Myocyte (in vitro differentiated cells): ENCODE data around the gene SMAD2. TPM values are rescaled to one million over a fixed set of nuclear protein-coding genes. Genes with fewer than 3 reads are reported as not detected.

Experiments used
- DNase-seq: peaks from one replicate; pipeline ENCODE4 v3.0.0-alpha.2; 2012; ENCODE audit warnings: low read depth
- total RNA-seq: library from RNA; depleted of rRNA; stranded (reverse); fragments of >200 nt; gene quantifications from 2 replicates; pipeline ENCODE4 v1.2.3, GENCODE V29; 2014

Gene SMAD2
- total RNA-seq, 1 donor from 2014 or later = 90.4 TPM

DNA sequence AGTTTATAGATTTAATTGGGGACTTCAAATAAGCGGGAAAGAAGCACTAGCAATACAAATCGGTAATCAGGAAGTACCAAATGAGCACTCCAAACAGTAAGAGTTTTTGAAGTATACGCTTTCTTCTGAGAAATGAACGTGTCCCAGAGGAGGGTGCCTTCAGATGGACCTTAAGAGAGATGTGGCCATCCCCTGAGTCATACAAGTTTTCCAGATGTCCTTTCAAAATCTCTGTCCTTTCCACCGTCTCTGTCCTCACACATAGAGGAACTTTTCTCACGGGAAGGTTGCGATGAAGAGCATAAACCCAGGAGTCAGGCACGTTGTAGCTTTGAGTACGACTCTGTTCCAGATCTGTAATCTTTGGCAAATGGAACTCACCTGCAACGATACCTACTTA lies 1.7 kb upstream of the SMAD2 start:
- no peak for DNase-seq

- peak; percentile 30 for DNase-seq
These were observed 1.3 kb upstream of the SMAD2 start for GRCh38 chr18:47931718-47932103.

DNA sequence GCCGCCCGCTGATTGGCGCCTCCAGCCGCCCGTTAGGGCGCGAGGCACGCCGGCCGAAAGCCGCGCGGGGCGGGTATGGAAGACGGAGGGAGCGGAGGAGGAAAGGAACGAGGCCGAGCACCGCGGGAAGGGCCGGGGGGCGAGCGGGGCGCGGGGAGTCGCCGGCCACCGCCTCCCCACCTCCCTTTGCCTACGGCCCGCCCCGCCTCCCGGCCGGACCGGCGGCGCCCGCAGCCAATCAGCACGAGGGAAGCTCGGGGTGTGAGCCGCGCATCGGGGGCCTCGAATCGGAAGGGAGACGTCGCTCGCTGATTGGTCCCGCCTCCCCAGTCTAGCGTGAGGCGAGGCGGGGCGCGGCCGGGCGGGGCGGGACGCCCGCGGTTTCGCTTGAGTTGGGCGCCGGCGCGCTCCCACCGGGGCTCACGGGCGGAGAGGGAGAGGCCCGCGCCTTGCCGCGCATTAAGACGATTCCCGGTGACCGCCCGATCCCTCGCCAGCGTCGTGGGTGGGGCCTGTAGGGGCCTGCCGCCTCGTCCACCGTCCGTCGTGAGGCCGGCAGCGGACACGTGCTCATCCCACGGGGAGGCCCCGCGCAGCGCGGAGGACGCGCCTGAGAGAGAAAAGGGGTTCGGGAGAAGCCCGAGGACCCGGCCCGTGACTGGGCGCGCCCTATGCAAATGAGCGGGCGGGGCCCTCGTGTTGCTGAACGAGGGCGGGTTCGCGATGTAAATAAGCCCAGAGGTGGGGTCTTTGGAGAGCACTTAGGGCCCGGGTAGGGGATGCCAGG lies 665 bp upstream of the SMAD2 start:
- DNase-seq = peak; percentile 97

GRCh38 chr18:47929681-47930198 lies 719 bp downstream of the SMAD2 start:
- no peak for DNase-seq

- no peak for DNase-seq
These were observed 2.0 kb downstream of the SMAD2 start for GRCh38 chr18:47928466-47928865.

GRCh38 chr18:47926101-47926850 lies 4.2 kb downstream of the SMAD2 start:
- DNase-seq = no peak

GRCh38 chr18:47919916-47920315 lies 10.5 kb downstream of the SMAD2 start:
- DNase-seq = no peak

GRCh38 chr18:47917923-47918610 lies 12.4 kb downstream of the SMAD2 start:
- no peak for DNase-seq

DNA sequence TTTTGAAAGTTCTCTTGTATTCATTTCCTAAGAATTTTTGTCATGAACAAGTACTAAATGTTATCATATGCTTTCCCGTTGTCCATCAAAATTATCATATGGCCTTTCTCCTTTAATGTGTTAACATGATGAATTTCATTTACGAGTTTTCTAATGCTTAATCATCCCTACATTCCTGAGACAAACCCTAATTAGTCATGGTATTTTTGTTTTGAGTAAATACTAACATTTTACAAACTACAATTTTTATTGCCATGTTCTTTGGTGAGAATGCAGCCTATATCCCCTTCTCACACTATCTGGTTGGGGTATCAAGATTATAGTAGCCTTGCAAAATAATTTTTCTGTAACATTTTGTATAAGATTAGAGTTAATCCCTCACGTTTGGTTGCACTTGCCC lies 14.5 kb downstream of the SMAD2 start:
- DNase-seq = no peak

GRCh38 chr18:47915229-47915628 lies 15.2 kb downstream of the SMAD2 start:
- DNase-seq = no peak

DNA sequence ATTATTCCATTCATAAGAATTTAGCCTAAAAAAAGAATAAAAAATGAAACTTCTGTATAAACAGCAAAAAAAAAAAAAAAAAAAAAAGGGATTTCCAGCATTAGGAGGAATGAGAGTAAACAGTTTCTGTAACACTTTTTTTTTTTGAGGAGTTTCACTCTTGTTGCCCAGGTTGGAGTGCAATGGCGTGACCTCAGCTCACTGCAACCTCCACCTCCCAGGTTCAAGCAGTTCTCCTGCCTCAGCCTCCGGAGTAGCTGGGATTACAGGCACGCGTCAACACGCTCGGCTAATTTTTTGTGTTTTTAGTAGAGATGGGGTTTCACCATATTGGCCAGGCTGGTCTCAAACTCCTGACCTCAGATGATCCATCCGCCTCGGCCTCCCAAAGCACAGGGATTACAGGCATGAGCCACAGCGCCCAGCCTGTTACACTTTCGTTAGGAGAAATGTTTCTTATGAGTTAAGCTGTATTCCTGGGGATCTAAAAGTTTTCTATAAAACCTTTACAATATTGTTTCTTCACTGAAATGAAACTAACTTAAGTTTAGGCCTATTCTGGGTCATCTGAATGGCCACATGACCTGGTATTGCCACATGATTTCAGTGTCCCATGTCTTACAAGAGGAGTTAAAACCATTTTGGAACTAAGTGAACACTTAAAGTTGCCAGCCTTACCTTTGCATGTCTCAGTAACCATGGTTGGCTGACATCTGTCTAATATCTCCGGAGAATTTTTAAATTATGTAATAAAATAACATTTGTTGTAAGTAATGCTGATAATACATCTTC lies 17.5 kb downstream of the SMAD2 start:
- DNase-seq = no peak

DNA sequence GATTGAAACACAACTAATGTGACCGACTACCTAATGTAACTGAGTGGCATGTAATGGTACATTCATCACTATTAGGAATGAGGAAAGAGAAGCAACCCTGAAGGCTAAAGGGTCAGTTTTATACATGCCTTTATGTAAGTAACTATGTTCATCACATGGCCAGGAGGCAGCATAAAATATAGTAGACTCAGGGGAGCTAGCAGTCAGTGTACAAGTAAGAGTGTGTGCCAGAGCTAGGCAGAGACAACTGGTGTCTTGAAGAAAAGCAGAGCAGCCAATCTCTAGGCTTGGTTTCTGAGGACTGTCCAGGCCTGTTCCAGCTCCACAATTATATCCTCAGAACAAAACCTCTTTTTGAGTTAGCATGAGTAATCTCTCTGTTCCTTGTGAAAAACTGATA lies 18.1 kb downstream of the SMAD2 start:
- peak; percentile 39 for DNase-seq

DNA sequence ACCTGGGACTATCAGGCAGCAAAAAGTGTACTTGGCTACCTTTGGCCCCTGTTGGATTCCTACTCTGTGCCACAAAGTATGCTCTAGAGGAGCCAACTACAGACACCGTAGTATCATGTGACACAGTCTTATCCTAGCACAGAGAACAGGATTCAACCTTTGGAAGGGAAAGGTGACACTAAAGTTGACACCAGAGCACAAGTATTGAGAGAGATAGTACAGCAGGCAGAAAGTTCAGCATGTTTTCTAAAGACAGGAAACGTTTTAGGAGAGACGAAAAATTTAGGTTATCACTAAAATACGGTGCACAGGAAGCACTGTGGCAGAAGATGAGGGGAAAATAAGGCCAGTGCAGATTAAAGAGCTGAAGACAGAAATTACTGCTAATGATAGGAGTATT lies 18.6 kb downstream of the SMAD2 start:
- DNase-seq = no peak

GRCh38 chr18:47909484-47909883 lies 21.0 kb downstream of the SMAD2 start:
- no peak for DNase-seq

- no peak for DNase-seq
These were observed 21.9 kb downstream of the SMAD2 start for GRCh38 chr18:47908592-47908991.

DNA sequence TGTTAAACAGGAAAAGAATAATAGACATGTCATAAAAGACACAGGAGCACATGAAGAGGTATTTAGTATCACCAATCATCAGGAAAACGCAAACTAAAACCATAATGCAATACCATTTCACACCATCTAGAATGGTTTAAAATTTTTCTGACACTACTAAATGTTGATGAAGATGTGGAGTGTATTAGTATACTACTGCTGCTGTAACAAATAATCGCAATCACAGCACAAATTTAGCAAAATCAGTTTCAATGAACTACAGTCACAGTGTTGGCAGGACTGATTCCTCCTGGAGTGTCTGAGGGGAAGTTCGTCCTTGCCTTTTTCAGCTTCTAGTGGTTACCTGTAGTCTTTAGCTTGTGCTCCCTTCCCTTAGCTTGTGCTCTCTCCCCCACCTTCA lies 24.1 kb downstream of the SMAD2 start:
- no peak for DNase-seq

DNA sequence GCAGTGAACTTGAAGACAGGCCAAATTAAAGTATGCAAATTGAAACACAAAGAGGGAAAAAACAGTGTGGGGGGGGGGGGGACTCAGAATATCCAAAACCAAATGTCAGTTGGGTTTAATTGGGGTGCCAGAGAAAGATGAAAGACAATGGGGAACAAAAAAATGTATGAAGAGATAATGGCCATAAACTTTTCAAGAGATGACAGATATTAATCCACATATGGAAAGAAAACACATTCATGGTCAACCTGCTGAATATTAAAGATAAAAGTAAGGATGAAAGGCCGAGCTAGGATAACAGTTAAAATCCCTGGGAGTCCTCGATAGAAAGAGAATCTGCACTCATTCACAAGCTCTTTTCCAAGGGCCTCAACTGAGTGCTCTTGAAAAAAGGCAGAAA lies 26.6 kb downstream of the SMAD2 start:
- DNase-seq = no peak

DNA sequence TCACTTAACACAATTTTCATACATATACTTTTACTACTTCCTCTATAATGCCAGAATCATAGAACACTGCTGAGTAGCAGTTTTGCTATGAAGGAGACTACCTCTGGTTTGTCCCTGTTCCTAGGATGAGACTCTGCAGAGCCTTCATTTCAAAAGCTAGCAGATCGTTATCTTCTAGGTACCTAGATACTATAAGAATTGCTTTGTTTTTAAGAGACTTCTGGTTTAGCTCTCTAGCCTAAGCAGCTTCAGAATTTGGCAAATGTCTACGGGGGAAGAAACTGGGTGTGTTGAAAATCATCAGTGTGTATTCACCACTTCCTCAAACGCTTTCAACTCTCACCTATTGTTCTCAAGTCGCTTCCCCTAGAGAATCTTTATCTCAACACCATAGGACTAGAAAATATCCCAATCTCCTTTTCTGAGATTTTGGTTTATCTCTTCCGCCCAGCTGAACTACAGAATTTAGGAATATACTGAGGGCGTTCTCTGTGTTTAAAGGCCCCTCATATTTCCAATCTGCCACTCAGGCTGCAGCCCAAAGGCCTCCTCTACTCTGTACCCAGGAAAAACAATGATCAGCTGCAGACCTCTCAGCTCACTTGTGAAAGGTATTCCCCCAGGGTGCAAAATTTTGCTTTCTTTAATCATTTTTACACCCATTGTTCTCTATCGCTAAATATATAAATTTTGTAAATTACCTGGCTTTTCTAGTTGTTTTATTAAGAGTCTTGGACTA lies 28.7 kb downstream of the SMAD2 start:
- no peak for DNase-seq

DNA sequence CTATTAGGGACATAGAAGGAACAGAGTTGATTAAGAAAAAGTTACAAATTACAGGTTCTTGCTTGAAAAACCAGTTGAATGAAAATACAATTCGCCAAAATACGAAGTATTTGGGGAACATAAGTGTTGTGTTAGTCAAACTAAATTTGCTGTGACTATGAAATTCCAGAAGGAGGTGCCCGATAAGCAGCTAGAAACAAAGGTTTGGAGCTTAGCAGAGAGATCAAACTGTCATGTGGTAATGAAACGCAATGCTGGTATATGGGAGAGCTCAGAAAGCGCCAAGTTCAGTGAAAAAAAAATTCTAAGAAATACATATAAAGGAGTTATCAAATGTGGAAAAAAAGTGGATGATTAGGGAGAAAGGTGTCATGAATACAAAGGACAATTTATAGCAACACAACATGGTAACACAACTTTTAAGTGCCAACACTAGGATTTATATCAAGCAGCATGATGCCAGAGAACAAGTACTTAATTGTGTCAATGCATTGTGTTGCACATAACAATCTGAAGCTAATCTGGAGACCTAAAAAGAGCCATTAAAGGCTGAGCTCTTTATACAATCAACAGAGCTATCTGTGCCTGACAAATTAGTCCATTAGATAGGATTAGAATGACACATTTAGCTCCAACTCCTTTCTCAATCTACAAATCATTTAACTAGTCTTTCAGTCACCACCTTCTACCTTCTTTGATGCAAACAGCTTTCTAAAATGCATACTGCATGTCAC lies 31.2 kb downstream of the SMAD2 start:
- no peak for DNase-seq

DNA sequence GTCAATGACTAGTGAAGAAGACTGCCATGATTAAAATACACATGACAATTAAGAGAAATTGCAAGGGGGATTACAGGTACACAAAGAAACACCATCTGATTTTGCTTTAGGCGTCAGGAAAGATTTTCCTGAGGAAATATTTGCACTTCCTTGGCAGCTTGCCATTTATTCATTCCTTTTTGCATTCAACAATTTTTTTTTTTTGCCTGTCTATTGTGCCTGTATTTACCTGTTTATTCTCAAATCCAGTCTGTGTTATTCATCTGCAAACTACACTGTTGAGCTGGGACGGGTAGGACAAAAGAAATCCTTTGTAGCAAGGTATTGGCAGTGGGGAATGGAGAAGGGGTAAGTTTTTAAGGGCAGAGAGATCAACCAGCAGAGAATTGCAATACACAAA lies 31.8 kb downstream of the SMAD2 start:
- no peak for DNase-seq
